ENCODE measurements around the gene KCNH8. TPM values are rescaled to one million over a fixed set of nuclear protein-coding genes. Genes with fewer than 3 reads are reported as not detected.
"Not testable (repeated sequence)": the region's sequence is repeated elsewhere in the genome, so short reads cannot be mapped to it uniquely, and the experiment has no call there.

Gene KCNH8
- total RNA-seq (ENCODE audit: low replicate concordance) = not detected in 2 replicates

DNA sequence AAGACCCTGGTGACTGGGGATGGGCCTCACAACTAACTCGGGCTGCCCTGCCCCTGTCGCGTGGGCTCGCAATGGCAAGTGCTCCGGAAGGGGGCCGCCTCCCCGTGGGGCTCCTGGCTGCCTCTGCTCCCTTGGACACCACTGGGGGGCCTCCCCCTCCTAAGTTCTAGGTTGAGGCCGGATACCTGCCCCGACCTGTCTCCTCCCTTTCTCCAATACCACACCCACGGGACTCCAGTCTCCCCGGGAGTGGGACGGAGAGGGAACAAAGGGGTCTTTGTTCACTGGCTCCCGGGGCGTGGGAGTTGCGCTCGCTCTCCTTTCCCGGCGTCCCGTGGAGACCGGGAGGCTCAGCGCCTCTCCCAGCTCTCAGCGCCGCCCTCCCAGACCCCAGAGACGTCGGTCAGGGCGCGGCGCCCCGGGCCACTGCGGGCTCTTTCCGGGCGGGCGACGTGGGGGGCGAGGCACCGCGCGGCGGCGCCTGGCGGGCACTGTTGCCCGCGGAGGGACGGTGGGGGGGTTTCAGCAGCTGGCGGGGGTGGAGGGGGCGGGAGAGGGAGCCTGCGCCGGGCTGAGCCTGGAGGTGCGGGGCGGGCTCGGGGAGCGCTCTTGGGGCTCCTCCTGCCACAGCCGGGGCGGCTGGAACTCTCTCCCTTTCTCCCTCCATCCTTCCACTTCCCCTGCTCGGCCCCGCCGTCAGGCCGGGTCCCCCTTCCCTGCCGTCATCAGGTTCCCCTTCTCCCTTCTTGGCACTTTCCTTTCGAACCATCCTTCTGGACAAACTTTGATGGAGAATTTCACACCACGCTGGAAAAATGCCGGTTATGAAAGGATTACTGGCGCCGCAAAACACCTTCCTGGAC is at the start of gene KCNH8:
Gene KCNH8 (plus strand): TSS at position 606 of the 863 bp plus-strand sequence. CDS start 210 bp downstream, at position 816.
- no peak for DNase-seq (ENCODE audit: low read depth)
- TF ChIP-seq, protein P1, sequence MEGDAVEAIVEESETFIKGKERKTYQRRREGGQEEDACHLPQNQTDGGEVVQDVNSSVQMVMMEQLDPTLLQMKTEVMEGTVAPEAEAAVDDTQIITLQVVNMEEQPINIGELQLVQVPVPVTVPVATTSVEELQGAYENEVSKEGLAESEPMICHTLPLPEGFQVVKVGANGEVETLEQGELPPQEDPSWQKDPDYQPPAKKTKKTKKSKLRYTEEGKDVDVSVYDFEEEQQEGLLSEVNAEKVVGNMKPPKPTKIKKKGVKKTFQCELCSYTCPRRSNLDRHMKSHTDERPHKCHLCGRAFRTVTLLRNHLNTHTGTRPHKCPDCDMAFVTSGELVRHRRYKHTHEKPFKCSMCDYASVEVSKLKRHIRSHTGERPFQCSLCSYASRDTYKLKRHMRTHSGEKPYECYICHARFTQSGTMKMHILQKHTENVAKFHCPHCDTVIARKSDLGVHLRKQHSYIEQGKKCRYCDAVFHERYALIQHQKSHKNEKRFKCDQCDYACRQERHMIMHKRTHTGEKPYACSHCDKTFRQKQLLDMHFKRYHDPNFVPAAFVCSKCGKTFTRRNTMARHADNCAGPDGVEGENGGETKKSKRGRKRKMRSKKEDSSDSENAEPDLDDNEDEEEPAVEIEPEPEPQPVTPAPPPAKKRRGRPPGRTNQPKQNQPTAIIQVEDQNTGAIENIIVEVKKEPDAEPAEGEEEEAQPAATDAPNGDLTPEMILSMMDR (IDR thresholded peaks at IDR 0.05; ENCODE audit: insufficient read depth, low read length) = no peak
- H3K4me3 ChIP-seq (ENCODE audit: low read depth, low read length) = peak within 1 kb of the TSS; percentile 71

DNA sequence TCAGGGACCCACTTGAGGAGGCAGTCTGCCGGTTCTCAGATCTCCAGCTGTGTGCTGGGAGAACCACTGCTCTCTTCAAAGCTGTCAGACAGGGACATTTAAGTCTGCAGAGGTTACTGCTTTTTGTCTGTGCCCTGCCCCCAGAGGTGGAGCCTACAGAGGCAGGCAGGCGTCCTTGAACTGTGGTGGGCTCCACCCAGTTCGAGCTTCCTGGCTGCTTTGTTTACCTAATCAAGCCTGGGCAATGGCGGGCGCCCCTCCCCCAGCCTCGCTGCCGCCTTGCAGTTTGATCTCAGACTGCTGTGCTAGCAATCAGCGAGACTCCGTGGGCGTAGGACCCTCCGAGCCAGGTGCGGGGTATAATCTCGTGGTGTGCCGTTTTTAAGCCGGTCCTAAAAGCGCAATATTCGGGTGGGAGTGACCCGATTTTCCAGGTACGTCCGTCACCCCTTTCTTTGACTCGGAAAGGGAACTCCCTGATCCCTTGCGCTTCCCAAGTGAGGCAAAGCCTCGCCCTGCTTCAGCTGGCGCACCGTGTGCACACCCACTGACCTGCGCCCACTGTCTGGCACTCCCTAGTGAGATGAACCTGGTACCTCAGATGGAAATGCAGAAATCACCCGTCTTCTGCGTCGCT is 45.5 kb upstream of the KCNH8 start:
- not testable (repeated sequence) for DNase-seq (ENCODE audit: low read depth); H3K4me3 ChIP-seq (ENCODE audit: low read depth, low read length)

DNA sequence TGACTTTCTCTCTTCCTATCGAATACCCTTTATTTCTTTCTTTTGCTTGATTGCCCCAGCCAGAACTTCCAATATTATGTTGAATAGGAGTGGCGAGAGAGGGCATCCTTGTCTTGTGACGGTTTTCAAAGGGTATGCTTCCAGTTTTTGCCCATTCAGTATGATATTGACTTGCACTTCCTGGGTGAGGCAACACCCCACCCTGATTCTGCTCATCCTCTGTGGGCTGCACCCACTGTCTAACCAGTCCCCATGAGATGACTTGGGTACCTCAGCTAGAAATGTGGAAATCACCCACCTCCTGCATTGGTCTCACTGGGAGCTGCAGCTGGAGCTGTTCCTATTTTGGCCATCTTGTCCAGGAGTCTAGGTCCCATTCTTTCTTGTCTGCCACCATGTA is 44.8 kb upstream of the KCNH8 start:
- TF ChIP-seq, protein P1 (IDR thresholded peaks at IDR 0.05; ENCODE audit: insufficient read depth, low read length) = no peak
- no peak overlapping the region for H3K4me3 ChIP-seq (ENCODE audit: low read depth, low read length)
- DNase-seq (ENCODE audit: low read depth) = no peak

DNA sequence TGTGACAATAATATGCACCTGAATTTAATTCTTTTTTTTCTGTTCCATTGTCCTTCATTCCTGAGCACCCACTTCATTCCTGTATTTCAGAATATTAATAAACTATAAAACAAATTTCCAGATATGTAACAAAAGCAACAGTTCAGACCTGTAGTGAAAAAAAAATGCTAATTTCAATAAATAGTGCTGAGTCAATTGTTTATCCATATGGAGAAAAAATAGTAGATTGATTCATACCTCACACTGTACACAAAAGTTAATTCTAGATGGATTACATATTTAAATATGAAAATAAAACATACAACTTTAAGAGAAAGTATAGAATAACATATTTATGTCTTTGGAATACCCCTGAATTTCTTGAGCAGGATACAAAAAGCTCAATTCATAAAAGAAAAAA is 43.9 kb upstream of the KCNH8 start:
- TF ChIP-seq, protein P1 (IDR thresholded peaks at IDR 0.05; ENCODE audit: insufficient read depth, low read length) = no peak
- no peak for DNase-seq (ENCODE audit: low read depth)
- H3K4me3 ChIP-seq (ENCODE audit: low read depth, low read length) = no peak overlapping the region

DNA sequence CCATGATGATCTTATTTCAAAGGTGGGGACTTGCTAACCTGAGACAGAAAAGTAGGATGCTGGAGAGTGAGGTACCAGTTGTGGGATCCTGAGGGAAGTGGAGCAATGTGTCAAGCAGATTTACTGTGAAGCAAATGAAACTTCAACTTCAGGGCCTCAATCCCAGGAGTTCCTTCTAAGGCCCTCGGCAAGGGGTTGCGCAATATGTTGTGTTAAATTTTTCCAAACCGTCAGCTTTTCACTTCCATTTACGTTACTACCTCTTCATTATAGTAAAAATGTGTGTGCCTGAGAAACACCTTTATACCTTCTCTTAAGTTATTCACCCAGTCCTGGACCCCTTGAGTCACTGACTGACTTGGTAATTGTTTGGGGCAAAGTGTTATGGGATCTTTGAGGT is 42.5 kb upstream of the KCNH8 start:
- no peak for DNase-seq (ENCODE audit: low read depth)
- no peak overlapping the region for H3K4me3 ChIP-seq (ENCODE audit: low read depth, low read length)
- TF ChIP-seq, protein P1 (IDR thresholded peaks at IDR 0.05; ENCODE audit: insufficient read depth, low read length) = no peak

DNA sequence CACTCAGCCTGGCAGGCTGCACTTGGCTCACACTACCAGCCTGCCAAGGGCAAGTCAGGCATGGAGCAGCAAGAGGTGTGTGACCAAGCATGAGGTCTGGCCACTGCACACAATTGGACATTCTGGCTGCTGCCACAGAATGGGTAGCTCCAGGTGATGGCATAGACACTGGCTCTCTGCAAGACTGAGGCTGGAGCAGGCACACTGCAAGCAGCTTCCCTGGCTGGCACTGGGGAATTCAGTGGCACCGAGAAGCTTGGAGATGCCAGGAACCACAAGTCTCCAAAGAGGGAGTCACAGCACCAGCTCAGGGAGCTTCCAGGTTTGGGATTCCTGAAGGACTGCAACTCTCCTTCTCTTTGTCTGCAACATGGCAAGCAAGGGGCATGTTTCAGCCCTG is 42.0 kb upstream of the KCNH8 start:
- DNase-seq (ENCODE audit: low read depth) = no peak
- TF ChIP-seq, protein P1 (IDR thresholded peaks at IDR 0.05; ENCODE audit: insufficient read depth, low read length) = no peak
- no peak overlapping the region for H3K4me3 ChIP-seq (ENCODE audit: low read depth, low read length)

DNA sequence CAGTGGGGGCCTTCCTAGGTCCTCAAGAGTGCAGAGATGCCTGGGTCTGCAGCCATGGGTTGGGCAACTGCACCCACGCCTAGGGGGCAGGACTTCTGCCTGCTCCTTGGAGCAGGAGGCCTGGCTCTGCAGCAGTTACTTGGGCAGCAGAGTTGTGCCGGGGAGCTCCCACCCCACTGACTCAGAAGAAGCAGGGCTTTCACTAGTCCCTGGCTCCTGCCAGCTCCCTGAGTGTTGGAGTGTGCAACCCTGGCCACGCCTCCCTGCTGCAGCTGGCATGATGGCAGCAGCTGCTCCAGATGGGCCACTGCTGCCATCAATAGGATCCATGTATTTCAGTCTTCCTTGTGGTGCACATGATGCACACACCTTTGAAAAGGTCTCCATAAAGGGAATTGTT is 40.6 kb upstream of the KCNH8 start:
- DNase-seq (ENCODE audit: low read depth) = no peak
- no peak overlapping the region for H3K4me3 ChIP-seq (ENCODE audit: low read depth, low read length)
- TF ChIP-seq, protein P1 (IDR thresholded peaks at IDR 0.05; ENCODE audit: insufficient read depth, low read length) = no peak
